ENCODE results near the gene CMTM6. TPM values are rescaled to one million over a fixed set of nuclear protein-coding genes. Genes with fewer than 3 reads are reported as not detected.
A peak's percentile ranks its signal among the peaks of the same experiment; 100 is the strongest.

CMTM6 gene
- total RNA-seq, 3 donors from 2014 or later: 40.7 to 58.5 (median 48.4) TPM

- no peak overlapping the region for H3K4me3 ChIP-seq
- peaks cover 3% of the 10 kb centered on the region for H3K4me1 ChIP-seq (ENCODE audit: low read depth)
- H3K36me3 ChIP-seq (ENCODE audit: low read depth): no peaks in the 10 kb centered on the region
- TF ChIP-seq CTCF (IDR thresholded peaks at IDR 0.05): no peak
- no peak for DNase-seq
- ATAC-seq: peak; percentile 11
- H3K9me3 ChIP-seq: no peaks in the 10 kb centered on the region
- intact Hi-C loops (cut with DNase I, micrococcal nuclease): no loop called here
These were observed 51.5 kb downstream of the CMTM6 start for GRCh38 chr3:32450992-32451659.

GRCh38 chr3:32450426-32450825 is 52.2 kb downstream of the CMTM6 start:
- H3K4me3 ChIP-seq: no peak overlapping the region
- no peak for ATAC-seq
- no peaks in the 10 kb centered on the region for H3K9me3 ChIP-seq
- H3K4me1 ChIP-seq (ENCODE audit: low read depth): peaks cover 3% of the 10 kb centered on the region
- DNase-seq: no peak
- intact Hi-C loops (cut with DNase I, micrococcal nuclease): no loop called here
- H3K36me3 ChIP-seq (ENCODE audit: low read depth): no peaks in the 10 kb centered on the region
- no peak for TF ChIP-seq CTCF (IDR thresholded peaks at IDR 0.05)

DNA sequence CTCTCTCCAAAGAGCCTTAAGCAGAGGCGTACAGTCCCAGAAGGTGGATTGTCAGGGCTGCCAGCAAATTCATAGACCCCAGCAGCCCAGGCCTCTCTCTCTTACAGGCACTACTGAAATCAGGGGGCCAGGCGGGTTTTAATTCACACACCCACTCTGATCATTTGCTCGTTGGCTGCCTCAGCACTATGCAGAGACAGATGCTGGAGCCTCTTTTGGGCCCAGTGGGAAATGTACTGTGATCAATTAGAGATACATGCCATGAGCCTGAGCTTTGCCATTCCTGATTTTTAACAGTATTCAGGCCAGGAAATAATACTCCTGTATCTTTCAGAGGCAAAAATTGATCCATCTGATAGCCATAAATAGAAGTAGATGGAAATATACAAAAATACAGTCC is 53.0 kb downstream of the CMTM6 start:
- TF ChIP-seq CTCF (IDR thresholded peaks at IDR 0.05): no peak
- Histone ChIP-seq H3K4me1 (ENCODE audit: low read depth) (peaks cover 3% of the 10 kb centered on the region), H3K9me3 (no peaks in the 10 kb centered on the region), H3K4me3 (no peak overlapping the region), H3K36me3 (ENCODE audit: low read depth) (no peaks in the 10 kb centered on the region)
- ATAC-seq (no peak), DNase-seq (no peak)
- intact Hi-C loops (cut with DNase I, micrococcal nuclease): no loop called here

DNA sequence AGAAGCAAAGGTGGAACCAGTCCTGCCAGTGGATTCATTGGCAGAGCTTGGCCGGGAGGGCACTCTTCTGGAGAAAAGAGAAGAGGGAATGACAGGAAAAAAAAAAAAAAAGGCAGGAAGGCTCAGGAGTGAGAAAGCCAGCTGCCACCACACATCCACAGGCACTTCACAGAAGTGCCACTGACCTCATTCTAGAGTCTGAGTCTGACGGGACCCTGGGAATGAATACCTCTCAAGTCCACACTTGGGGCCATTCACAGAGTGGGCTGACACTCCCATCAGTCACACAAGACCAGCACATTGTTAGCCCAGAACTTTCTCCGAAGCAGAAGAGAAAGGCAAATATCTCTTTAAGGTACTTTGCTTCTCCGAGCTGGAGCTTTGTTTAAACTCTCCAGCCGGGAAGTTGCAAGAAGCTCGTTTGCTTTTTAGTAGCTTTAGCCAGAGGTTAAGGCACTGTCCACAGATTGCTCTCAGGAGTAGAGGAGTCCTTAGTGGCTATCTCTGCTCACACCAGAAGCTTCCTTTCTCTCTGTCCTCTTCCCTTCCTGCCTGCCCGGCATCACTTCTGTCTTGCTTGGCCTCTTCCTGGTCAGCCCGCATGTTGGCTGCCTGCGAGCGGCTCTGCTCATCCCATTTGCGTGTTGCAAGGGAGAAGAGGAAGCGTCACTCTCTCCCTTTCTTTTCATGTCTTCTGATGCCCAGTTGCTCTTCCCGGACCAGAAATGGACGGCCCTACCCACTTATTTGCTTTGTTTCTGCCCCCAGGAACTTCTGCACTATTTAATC is 53.8 kb downstream of the CMTM6 start:
- ATAC-seq: no peak
- TF ChIP-seq CTCF (IDR thresholded peaks at IDR 0.05): no peak
- Histone ChIP-seq H3K4me1 (ENCODE audit: low read depth) (peaks cover 3% of the 10 kb centered on the region), H3K9me3 (no peaks in the 10 kb centered on the region), H3K36me3 (ENCODE audit: low read depth) (no peaks in the 10 kb centered on the region), H3K4me3 (no peak overlapping the region)
- no peak for DNase-seq
- intact Hi-C loops (cut with DNase I, micrococcal nuclease): no loop called here

- intact Hi-C loops (cut with DNase I, micrococcal nuclease): no loop called here
- DNase-seq (no peak), ATAC-seq (no peak)
- Histone ChIP-seq H3K36me3 (ENCODE audit: low read depth) (no peaks in the 10 kb centered on the region), H3K4me3 (no peak overlapping the region), H3K9me3 (no peaks in the 10 kb centered on the region), H3K4me1 (ENCODE audit: low read depth) (peaks cover 3% of the 10 kb centered on the region)
- TF ChIP-seq CTCF (IDR thresholded peaks at IDR 0.05): no peak
These were observed 54.7 kb downstream of the CMTM6 start for GRCh38 chr3:32447865-32448400.
